DMS153 treated with DMSO at 0.1 percent for 48 hours (cell line): Measurements from ENCODE around the gene SPACA9.
A peak's percentile ranks its signal among the peaks of the same experiment; 100 is the strongest.

ENCODE experiments used
- DNase-seq: peaks from one replicate; lab custom pipeline; 2025; ENCODE audit not compliant: unreplicated experiment; lab: John Stamatoyannopoulos, UW

SPACA9 gene

DNA sequence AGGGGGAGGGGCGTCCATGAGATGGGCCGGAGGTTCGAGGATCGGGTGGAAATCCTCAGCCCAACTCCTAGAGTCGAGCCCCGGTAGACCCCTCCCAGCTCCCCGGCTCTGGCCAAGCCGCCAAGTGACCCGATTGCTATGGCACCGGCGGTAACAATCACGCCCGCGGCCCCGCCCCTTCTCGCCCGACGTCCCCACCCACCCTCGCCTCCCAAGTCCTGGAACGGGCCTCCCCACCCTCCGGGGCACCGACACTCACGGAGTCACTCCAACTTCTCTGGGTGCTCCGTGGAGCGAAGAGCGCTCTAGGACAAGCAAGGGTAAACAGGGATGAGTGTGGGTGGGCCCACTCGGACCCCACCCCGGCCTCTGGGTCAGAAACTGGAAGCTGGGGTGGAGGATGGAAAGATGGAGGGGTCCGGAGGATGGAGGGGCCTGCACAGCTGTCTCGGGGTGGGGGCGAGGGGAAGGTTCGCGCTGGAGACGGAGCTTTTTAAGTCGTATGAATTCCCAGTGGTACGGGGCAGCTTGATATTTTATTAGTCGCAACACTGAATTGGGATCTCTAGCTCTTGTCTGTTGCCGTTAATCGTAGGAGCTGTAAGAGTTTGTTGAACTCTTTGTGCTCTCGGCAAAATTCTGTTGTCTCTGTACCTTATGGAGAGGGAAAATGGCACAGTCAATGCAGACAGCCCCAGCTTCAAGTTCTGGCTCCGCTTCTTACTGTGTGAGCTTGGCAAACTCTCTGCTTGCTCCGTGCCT lies at the start of gene SPACA9:
TSS of gene SPACA9 (plus strand) at position 204 of the 762 bp plus-strand sequence. CDS start 5,050 bp downstream, outside the sequence.
- peak; percentile 3 for DNase-seq

DNA sequence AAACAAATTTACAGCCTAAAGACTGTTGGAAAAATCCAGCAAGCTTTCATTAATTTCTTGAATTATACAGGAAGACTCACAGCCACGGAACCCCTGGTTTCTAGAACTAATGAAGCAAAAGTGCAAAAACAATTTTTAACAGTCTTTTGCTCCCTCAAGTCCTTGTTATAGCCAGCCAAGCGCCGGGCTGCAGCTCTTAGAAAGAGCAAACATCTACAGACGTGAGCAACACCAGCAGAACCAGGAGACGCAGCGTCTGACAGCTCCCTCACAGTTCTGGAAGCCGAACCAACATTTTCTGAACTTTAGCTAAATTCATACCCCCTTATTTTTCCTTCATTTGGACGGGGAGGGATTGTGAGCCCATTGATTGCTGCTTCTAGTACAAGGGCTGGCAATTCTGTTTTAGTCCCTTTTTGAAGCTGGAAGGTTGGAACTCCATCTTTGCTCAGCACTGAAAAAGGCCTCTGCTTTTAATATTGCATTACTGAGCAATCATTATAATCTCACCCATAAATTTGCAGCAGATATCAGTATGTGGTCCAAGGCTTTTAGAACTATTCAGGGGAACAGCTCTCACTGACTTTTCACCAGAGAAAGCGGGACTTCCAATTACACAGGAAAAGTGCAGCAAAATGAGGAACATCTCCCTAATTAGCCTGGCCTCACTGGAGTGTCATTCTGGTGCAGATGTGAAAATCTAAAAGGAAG lies 46.4 kb upstream of the SPACA9 start:
- DNase-seq, result no peak

DNA sequence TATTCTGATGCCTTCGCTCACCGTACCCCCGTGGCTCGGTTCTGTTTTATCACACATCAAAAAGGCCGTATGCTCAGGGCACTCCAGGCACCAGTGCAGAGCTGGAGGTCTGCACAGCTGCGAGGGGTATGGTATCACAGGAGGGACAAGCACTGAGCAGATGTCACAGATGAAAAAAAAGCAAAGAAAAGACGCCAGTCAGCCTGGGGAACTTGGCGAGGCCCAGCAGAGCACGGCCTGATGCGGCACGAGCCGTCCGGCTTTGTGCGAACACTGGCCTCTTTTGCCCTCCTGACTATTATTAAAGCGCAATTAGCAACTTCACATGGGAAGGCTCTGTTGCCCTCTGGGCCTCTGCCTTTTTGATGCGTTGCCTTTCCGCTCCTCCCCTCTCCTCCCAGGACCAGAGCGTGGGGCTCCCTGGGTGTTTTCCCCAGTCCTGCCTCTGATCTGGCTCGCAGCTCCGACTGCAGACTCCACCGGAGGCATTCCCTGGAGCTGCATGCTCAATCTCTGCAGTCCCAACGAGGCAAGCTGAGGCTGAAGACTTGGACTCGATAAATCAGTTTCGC lies 45.1 kb upstream of the SPACA9 start:
- no peak for DNase-seq

DNA sequence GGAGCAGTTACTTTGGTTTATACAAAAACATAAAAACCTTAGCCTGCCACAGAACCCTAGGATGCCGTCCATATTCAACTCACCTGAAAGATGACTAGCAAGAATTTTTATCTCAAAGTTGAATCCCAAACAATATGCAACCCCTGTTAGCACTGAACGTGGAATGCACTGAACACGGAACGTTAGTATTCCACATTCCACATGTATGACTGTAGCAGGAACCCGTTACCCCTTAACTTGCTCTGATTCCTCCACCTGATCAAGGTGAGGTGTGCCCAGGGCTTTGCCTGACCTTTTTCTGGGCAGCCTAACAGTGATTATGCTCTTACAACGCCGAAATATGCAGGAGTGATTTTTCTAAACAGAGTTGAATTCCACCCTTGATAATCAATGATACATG lies 44.4 kb upstream of the SPACA9 start:
- no peak for DNase-seq

DNA sequence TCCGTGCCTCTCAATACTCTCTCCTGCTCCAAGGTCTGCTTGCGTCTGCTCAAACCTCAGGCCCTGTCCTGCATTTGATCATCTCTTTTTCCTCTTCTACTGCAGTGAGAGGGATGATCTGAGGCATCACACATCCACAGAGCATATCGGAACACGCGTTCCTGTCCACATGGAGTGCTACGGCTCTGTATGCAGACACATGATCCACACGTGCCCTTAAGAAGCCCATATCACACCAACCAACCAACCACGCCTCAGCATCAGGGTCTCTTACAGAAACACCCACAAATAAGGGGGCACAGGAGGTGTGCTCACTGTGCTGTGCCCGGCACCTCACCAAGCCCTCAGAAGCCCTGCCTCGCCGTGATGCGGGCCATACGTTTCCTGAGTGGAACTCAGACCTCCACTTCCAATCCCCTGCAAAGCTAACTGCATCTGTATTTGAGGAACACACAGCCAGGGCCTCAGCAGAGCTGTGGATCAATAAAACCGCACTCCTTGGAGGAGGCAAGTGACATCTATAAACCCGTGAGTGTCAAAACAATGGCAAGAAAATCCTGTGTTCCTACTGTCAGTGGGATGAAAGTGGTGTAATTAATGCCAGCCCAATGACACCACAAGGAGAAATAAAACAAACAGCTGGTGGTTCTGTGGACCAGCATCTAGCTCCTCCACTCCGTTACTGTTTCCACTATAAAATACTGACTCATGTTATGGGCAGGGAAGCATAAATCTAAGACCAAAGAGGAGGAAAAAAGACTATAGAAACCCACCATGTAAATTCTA lies 41.0 kb upstream of the SPACA9 start:
- DNase-seq, result no peak

DNA sequence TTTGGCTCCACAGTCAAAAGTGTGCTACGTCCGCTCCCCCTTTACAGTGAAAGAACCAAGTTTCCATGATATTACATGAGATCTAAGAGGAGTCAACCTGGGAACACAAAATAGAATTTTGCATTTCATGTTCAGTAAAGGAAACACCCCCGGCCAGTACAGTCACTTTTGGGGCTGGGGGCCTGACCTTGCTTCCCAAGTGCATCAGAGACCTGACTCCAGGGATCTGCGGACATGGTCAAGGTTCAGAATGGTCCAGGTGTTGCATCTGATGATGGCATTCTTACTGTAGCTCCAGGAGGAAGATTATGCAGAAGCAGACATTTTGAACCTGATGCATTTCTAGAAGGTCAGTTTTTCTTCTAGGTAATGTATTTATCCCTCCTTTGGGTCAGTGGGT lies 40.4 kb upstream of the SPACA9 start:
- DNase-seq, result no peak

DNA sequence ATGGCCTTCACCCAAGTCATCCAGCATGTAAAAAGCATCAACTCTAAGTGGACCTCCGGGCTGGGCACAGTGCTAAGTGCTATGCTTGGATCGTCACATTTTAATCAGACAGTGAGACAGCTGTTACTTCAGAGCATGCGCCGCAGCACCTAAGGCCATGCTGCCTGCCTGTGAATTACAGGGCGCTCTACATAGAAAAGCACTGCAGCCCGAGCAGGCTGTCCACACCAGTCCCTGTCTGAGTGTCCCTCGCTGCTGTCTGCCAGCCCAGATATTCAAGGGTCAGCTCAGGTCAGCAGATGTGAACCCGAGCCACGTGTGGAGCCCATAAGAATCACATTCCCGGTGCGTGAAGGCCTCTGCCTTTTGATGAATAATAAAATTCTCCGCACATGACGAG lies 37.7 kb upstream of the SPACA9 start:
- no peak for DNase-seq

DNA sequence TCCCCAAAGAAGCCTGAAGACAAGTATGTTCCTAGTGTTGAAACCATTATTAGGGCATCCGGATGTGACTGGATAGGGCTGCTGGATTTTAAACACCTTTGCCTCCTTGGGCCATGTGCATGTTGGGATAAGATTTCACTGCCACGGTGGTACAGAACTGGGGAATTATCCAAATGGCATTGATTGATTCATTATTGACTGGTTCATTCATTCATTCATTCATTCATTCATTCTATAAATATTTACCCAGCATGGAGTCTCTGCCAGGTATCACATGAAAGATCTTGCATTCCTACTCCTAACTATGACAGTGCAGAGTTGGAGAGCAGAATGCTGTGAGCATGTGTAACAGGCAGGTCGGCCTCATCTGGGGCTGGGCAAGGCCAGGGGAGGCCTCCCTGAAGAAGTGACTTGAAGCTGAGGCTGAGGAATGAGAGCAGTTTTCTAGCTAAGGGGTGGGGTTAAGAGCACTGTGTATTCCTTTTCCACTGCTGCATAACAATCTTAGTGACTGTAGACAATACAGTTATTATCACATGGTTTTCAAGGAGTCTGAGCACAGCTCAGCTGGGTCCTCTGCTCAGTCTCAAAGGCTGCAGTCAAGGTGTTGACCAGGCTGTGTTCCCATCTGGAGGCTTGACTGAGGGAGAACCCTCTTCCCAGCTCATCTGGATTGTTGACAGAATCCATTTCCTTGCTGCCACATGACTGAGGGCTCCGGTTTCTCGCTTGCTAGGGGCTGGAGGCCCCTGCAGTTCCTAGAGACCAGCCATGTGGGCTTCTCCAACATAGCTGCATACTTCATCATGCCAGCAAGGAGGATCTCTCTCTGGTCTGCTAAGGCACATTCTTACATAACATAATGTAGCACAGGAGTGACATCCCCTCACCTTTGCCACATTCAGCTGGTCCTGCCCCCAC lies 36.3 kb upstream of the SPACA9 start:
- DNase-seq, result no peak

DNA sequence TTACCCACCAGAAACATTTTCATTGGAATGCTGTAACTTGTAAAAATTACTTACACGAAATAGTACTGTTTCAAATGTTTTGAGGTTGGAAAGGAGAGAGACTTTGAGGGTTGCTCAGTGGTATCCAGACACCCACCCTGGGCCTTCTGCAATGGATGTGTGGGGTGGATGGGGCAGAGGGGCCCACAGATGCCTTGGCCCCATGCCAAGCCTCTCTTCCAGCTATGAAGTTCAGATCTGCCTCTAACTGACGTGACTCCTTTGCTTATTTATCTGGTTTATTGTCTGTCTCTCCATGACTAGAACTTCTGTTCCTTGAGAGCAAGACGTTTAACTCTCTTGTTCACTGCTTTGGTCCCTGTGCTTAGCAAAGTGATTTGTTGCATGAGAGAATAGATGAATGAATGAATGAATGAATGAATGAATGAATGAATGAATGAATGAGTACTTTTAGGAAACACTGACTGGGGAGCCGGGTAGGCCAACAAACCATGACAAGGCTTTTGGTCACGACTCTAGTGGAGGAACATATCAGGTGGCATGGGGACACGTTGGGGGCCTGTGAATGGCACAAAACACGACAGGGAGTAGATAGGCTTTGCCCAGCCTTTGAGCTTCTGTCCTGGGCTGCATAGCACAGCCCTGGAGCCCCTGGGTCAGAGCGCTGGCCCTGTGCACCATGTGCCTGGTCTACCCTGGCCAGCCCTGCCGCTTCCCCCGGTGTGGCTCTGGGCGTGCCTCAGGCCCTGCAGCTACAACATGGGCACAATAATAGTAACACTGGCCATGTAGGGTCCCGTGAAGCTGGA lies 32.4 kb upstream of the SPACA9 start:
- DNase-seq, result no peak

DNA sequence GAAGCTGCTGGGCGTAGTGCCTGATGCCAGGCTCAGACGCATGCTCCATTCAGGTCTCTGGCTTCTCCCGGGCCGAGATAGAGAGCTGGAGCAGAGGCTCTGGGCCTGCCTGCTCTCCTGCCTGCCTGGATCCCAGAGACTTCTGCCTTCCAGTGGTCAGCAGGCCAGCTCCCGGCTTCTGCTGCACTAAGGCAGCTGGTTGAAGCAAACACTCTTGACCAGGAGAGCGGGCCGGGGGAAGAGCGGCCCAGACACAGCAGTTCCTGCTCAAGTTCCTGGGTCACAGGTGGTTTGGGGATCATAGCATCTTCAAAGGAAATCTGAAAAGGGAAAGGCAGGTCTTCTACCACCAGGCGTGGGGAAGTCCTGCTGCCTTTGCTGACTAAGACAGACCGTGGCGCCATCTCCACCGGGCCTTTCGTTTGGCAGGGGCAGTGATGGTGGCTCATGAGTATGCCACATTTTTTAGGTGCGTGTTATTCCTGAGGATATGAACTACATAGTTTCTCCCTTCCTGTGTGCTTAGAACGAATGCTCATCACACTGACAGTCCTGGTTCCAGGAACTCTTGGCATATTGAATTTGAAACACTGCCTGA lies 31.7 kb upstream of the SPACA9 start:
- no peak for DNase-seq

DNA sequence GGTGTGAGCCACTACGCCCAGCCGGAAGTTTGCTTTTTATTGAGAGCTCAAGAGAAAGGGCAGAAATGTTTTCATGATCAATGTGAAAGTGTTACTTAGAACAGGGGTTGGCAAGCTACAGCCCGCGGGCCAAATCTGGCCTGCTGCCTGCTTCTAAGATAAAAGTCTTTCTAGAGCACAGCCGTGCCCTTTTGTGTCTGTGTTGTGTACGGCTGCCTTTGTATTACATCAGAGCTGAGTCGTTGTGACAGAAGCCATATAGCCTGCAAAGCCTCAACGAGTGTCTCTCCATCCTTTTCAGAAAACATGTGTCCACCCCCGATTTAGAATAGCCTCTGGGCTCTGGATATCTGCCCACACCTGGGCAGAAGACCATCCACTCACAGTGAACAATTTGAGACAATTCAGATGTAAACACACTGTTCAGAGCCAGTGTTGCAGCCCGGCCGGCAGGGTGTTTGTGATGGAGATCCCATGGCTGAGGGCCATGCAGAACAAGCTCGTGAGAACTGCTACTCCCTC lies 29.5 kb upstream of the SPACA9 start:
- no peak for DNase-seq

DNA sequence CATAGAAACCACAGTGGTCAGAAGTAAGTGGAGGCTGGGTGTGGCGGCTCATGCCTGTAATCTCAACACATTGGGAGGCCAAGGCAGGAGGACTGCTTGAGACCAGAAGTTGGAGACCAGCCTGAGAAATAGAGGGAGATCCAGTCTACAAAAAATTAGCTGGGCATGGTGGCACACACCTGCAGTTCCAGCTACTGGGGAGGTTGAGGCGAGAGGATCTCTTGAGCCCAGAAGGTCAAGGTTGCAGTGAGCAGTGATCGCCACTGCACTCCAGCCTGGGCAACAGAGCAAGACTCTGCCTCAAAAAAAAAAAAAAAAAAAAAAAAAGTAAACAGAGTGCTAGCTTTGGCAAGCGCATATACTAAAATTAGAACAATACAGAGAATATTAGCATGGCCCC lies 25.2 kb upstream of the SPACA9 start:
- DNase-seq, result no peak

DNA sequence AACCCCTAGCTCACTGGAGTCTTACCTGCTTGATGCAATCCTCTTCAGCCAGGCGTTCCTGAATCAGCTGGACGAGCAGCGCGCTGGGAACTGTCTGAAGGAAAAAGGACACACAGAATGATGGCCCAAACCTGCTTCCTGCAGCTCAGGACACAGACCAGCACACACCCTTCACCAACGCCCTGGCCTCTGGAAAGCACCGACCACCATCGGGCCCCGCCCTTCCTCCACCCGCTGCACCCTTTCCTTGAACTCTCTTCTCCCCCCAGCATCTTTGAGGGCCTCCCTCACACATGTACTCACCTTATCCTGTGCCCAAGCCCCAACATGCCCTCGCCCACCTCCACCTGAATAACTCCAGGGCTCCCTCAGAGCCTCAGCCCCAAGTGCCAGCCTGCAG lies 23.9 kb upstream of the SPACA9 start:
- DNase-seq, result no peak

DNA sequence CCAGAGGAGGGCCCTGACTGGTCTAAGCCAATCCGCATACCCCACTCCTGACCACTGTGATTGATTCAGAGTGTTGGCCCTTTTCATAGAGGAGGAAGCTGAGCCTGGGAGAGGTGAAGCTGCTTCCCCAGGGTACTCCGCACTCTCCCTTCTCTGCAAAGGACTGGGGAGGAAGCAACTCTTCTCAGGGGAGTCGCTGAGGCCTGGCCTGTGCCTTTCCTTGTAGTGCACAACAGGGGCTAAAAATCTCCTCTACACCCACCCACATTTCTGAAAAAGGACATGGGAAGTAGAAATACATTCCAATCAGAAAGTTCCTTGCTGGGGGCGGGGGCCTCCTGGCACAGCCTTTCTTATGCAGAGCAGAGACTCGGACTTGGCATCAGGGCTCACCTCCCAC lies 22.8 kb upstream of the SPACA9 start:
- no peak for DNase-seq

DNA sequence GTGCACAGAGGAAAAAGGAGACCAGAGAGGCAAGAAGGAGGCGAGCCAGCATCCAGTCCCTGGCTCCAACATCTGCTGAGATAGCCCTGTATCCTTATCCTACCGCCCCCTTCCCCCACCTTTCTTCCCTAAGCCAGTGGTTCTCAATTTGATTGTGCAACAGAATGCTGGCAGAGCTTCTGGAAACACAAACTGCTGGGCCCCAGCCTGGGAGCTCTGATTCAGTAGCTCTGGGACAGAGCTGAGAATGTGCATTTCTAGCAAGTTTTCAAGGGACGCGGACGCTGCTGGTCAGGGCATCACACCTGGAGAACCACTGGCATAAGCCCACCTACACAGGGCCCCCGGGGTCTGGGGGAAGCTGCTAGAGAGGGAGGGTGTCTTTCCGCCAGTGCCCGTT lies 21.7 kb upstream of the SPACA9 start:
- DNase-seq, result no peak

DNA sequence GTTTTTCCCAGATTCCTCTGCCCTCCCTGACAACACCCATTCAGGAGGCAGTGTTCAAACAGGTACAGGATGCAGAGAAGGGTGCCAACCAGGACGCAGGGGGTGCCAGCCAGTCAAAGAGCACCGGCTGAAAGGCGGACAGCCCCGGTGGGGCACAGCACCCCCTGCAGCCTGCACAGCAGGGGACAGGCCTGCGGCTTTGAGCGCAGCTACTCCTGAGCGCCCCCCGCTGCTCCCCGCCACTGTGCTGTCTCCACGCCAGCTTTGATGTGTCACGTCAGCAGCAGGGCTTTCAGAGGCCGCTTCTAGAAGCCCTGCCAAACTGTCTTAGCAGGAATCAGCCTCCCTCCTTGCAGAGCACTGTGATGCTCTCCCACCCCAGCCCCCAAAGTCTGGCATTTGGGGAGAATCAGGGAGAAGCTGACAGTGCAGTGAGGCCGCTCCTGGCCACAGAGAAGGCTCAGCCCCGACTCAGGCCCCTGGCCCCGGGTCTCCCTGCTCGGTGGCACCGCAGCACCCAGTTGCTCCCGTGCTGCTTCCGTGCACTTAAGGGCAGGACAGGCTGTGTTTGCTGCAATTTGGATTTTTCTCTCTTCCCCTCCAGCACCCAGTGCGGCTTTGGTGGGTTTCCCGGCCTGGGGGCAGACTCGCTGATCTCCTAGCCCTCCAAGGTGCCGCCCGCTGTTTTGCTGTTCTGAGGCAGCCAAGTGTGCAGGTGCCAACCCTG lies 20.9 kb upstream of the SPACA9 start:
- DNase-seq, result no peak

DNA sequence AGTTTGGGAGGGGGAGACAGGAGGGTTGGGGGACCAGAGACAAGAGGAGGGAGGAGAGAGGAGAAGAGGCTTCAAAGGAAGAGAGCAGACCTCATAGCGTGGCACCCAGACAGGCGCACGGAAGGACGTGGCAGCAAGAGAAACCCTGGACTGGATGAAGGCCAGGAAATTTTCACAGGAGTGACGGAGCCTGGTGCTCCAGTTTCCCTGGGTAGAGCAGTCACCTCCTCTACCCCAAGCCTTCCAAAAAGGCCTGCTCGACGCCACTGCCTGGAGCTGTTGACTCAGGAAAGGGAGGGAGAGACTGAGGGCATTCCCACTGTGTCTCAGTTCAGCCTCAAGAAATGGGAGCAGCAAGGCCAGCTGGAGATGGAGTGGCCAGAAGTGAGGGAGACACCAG lies 19.9 kb upstream of the SPACA9 start:
- no peak for DNase-seq

DNA sequence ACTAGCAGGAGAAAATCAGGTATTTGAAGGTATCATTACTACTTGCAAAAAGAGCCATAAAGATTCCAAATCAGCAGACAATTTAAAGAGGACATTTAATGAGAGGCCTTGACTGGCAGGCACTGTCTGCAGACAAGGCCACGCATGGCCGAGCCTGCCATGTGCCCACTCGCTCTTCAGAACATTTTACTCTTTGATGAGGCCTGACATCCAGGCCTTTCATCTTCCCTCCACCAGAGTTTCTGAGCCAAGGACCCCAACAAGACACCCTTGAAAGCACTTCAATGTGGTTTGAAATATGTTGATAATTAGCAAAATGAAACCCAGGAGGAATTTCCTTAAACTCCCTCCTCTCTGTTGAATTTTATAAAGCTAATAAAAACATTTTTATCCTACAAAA lies 17.0 kb upstream of the SPACA9 start:
- DNase-seq, result no peak
